ENCODE results near the gene TBC1D5.

- no peak for TF ChIP-seq EZH2 (IDR thresholded peaks at IDR 0.05)
- no peak for TF ChIP-seq POLR2AphosphoS5 (IDR thresholded peaks at IDR 0.05; ENCODE audit: borderline replicate concordance, low read depth, low read length)
- TF ChIP-seq FOXP2 (optimal IDR thresholded peaks at IDR 0.05; ENCODE audit: control extremely low read depth, extremely low read length, insufficient read depth), result no peak
Measured at GRCh38 chr3:17116007-17116600, 626.3 kb downstream of the TBC1D5 start.
